Glutamatergic neuron (in vitro differentiated cells): ENCODE data around the gene ZNF836. TPM values are rescaled to one million over a fixed set of nuclear protein-coding genes. Genes with fewer than 3 reads are reported as not detected.

Experiments used
- DNase-seq: peaks from one replicate; pipeline ENCODE4 v3.0.0; 2022
- H3K27ac Mint-ChIP-seq: one replicate; pipeline ENCODE4 v1.8.0; 2020; ENCODE audit warnings: mild to moderate bottlenecking, mixed read lengths, inconsistent platforms; ENCODE audit not compliant: unreplicated experiment
- H3K27me3 Mint-ChIP-seq: one replicate; pipeline ENCODE4 v1.8.0; 2020; ENCODE audit warnings: mild to moderate bottlenecking, moderate library complexity, mixed read lengths, inconsistent platforms; ENCODE audit not compliant: unreplicated experiment
- H3K36me3 Mint-ChIP-seq: one replicate; pipeline ENCODE4 v1.8.0; 2020; ENCODE audit warnings: mild to moderate bottlenecking, mixed read lengths, inconsistent platforms; ENCODE audit not compliant: unreplicated experiment
- H3K4me1 Mint-ChIP-seq: one replicate; pipeline ENCODE4 v1.8.0; 2020; ENCODE audit warnings: mild to moderate bottlenecking, low read depth, mixed read lengths, inconsistent platforms; ENCODE audit not compliant: unreplicated experiment
- H3K4me3 Mint-ChIP-seq: one replicate; pipeline ENCODE4 v1.8.0; 2020; ENCODE audit warnings: mild to moderate bottlenecking, mixed read lengths, inconsistent platforms; ENCODE audit not compliant: unreplicated experiment
- H3K9me3 Mint-ChIP-seq: one replicate; pipeline ENCODE4 v1.8.0; 2020; ENCODE audit warnings: mild to moderate bottlenecking, moderate library complexity, mixed read lengths, inconsistent platforms; ENCODE audit not compliant: unreplicated experiment
- total RNA-seq: library from RNA; stranded (reverse); fragmentation: NEBNext Ultra II Directional; extraction: Animal tissue kit (Norgen Biotek cat#: 25700); gene quantifications from one replicate; pipeline ENCODE4 v1.2.1, GENCODE V29; 2021; ENCODE audit not compliant: unreplicated experiment
- TF ChIP-seq, protein P1 (sequence below): fragments of 200-600 bp; sonication (generic); IDR thresholded peaks from one replicate; pipeline ENCODE4 v1.5.0; 2021; ENCODE audit not compliant: partially characterized antibody, unreplicated experiment

ZNF836 gene
- total RNA-seq, 1 donor from 2014 or later, result 29.7 TPM

DNA sequence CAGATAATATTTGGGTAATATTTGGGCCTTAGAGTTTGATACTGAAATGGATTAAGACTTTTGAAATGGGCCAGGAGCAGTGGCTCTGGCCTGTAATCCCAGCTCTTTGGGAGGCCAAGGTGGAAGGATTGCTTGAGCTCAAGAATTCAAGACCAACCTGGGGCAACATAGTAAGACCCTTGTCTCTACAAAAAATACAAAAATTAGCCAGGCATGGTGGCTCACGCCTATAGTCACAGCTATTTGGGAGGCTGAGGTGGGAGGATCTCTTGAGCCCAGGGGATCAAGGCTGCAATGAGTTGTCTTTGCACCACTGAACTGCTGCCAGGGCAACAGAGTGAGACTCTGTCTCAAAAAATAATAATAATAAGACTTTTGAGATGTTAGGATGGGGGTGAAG, 926 bp upstream of the ZNF836 start:
- no peak for DNase-seq
- TF ChIP-seq, protein P1, sequence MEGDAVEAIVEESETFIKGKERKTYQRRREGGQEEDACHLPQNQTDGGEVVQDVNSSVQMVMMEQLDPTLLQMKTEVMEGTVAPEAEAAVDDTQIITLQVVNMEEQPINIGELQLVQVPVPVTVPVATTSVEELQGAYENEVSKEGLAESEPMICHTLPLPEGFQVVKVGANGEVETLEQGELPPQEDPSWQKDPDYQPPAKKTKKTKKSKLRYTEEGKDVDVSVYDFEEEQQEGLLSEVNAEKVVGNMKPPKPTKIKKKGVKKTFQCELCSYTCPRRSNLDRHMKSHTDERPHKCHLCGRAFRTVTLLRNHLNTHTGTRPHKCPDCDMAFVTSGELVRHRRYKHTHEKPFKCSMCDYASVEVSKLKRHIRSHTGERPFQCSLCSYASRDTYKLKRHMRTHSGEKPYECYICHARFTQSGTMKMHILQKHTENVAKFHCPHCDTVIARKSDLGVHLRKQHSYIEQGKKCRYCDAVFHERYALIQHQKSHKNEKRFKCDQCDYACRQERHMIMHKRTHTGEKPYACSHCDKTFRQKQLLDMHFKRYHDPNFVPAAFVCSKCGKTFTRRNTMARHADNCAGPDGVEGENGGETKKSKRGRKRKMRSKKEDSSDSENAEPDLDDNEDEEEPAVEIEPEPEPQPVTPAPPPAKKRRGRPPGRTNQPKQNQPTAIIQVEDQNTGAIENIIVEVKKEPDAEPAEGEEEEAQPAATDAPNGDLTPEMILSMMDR, result no peak
- Mint-ChIP-seq H3K4me3 (peak overlapping the region; percentile 97), H3K4me1 (peaks cover 3% of the 10 kb centered on the region), H3K27ac (peak overlapping the region; percentile 87), H3K27me3 (peaks cover 4% of the 10 kb centered on the region), H3K9me3 (peaks cover 13% of the 10 kb centered on the region), H3K36me3 (peaks cover 26% of the 10 kb centered on the region)

- H3K27me3 Mint-ChIP-seq, result peaks cover 1% of the 10 kb centered on the region
- TF ChIP-seq, protein P1, result no peak
- H3K4me3 Mint-ChIP-seq, result peak overlapping the region; percentile 97
- H3K36me3 Mint-ChIP-seq, result peaks cover 19% of the 10 kb centered on the region
- DNase-seq, result peak; percentile 57
- H3K4me1 Mint-ChIP-seq, result peaks cover 3% of the 10 kb centered on the region
- H3K9me3 Mint-ChIP-seq, result peaks cover 13% of the 10 kb centered on the region
- peak overlapping the region; percentile 87 for H3K27ac Mint-ChIP-seq
These were observed 529 bp downstream of the ZNF836 start for GRCh38 chr19:52170863-52171320.

DNA sequence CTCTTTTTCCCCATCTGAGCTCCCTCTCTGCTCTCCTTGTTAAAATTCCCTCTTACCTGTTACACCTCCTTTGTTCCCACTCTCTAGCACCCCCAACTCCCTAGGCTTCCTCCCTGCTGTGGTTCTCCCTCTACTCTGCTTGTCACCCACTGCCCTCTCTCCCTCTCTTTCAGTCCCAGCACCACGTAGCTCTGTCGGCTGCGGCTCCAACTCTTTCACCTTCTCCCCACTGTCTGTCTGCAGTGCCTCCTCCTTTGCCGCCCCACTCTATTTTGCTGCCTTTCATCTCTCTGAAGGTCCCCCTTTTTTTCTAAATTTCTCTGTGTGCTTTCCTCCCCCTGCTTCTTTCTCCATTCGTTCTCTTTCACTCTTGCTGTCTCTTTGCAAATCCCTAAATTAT, 1.1 kb downstream of the ZNF836 start:
- Mint-ChIP-seq H3K27me3 (peaks cover 1% of the 10 kb centered on the region), H3K27ac (peak overlapping the region; percentile 87)
- TF ChIP-seq, protein P1, result no peak

DNA sequence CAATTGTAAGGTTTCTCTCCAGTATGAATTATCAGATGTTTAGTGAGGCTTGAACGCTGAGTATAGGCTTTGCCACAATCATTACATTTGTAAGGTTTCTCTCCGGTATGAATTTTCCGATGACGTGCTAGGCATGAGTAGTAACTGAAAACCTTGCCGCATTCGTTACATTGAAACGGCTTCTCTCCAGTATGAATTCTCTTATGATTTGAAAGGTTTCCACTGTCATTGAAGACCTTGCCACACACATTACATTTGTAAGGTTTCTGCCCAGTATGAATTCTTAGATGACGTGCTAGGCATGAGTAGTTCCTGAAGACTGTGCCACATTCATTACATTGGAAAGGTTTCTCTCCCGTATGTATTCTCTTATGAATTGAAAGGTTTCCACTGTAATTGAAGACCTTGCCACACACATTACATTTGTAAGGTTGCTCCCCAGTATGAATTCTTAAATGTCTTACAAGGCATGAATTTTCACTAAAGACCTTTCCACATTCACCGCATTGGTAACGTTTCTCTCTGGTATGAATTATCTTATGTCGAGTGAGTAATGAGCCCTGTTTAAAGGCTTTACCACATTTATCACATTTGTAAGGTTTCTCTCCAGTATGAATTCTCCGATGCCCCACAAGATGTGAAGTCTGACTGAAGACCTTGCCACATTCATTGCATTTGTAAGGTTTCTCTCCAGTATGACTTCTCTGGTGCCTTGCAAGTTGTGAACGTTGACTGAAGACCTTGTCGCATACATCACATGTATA, 15.6 kb downstream of the ZNF836 start:
- H3K36me3 Mint-ChIP-seq, result peaks cover 77% of the 10 kb centered on the region
- H3K4me1 Mint-ChIP-seq, result no peaks in the 10 kb centered on the region
- H3K27ac Mint-ChIP-seq, result no peak overlapping the region
- peaks cover 40% of the 10 kb centered on the region for H3K9me3 Mint-ChIP-seq
- peaks cover 4% of the 10 kb centered on the region for H3K27me3 Mint-ChIP-seq
- no peak for DNase-seq
- TF ChIP-seq, protein P1, result no peak
- no peak overlapping the region for H3K4me3 Mint-ChIP-seq

More for the DNA sequence above, 1.1 kb downstream of the ZNF836 start:
- Mint-ChIP-seq H3K4me1 (peaks cover 3% of the 10 kb centered on the region), H3K9me3 (peaks cover 13% of the 10 kb centered on the region), H3K36me3 (peaks cover 23% of the 10 kb centered on the region), H3K4me3 (peak overlapping the region; percentile 97)
- no peak for DNase-seq

- Mint-ChIP-seq H3K9me3 (peaks cover 10% of the 10 kb centered on the region), H3K27me3 (no peaks in the 10 kb centered on the region), H3K4me1 (no peaks in the 10 kb centered on the region), H3K4me3 (no peak overlapping the region), H3K36me3 (peaks cover 38% of the 10 kb centered on the region), H3K27ac (no peak overlapping the region)
- DNase-seq, result no peak
- TF ChIP-seq, protein P1, result no peak
These were observed 23.2 kb downstream of the ZNF836 start for GRCh38 chr19:52148256-52148655.
